Measurements from ENCODE around the gene ASTN2. TPM values are rescaled to one million over a fixed set of nuclear protein-coding genes. Genes with fewer than 3 reads are reported as not detected.

ASTN2 gene
- total and polyA plus RNA-seq, 9 of the 15 experiments (the other 6 are each of a cell fraction or from before 2014, with no cell fraction given), result 0.56 to 3.5 (median 1.9) TPM

DNA sequence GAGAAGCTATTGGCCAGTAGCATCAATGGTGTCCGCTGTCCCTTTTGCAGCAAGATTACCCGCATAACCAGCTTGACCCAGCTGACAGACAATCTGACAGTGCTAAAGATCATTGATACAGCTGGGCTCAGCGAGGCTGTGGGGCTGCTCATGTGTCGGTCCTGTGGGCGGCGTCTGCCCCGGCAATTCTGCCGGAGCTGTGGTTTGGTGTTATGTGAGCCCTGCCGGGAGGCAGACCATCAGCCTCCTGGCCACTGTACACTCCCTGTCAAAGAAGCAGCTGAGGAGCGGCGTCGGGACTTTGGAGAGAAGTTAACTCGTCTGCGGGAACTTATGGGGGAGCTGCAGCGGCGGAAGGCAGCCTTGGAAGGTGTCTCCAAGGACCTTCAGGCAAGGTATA lies 717.0 kb downstream of the ASTN2 start (continued):
- TF ChIP-seq, protein P1, sequence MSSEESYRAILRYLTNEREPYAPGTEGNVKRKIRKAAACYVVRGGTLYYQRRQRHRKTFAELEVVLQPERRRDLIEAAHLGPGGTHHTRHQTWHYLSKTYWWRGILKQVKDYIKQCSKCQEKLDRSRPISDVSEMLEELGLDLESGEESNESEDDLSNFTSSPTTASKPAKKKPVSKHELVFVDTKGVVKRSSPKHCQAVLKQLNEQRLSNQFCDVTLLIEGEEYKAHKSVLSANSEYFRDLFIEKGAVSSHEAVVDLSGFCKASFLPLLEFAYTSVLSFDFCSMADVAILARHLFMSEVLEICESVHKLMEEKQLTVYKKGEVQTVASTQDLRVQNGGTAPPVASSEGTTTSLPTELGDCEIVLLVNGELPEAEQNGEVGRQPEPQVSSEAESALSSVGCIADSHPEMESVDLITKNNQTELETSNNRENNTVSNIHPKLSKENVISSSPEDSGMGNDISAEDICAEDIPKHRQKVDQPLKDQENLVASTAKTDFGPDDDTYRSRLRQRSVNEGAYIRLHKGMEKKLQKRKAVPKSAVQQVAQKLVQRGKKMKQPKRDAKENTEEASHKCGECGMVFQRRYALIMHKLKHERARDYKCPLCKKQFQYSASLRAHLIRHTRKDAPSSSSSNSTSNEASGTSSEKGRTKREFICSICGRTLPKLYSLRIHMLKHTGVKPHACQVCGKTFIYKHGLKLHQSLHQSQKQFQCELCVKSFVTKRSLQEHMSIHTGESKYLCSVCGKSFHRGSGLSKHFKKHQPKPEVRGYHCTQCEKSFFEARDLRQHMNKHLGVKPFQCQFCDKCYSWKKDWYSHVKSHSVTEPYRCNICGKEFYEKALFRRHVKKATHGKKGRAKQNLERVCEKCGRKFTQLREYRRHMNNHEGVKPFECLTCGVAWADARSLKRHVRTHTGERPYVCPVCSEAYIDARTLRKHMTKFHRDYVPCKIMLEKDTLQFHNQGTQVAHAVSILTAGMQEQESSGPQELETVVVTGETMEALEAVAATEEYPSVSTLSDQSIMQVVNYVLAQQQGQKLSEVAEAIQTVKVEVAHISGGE (CRISPR knock-in tag; IDR thresholded peaks at IDR 0.05), result no peak
- TF ChIP-seq, protein P2, sequence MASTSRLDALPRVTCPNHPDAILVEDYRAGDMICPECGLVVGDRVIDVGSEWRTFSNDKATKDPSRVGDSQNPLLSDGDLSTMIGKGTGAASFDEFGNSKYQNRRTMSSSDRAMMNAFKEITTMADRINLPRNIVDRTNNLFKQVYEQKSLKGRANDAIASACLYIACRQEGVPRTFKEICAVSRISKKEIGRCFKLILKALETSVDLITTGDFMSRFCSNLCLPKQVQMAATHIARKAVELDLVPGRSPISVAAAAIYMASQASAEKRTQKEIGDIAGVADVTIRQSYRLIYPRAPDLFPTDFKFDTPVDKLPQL (IDR thresholded peaks at IDR 0.05; ENCODE audit: extremely low read depth, insufficient read length), result no peak
- no peak for TF ChIP-seq BCOR (IDR thresholded peaks at IDR 0.05)
- TF ChIP-seq KDM2B (CRISPR knock-in tag; IDR thresholded peaks at IDR 0.05), result no peak

DNA sequence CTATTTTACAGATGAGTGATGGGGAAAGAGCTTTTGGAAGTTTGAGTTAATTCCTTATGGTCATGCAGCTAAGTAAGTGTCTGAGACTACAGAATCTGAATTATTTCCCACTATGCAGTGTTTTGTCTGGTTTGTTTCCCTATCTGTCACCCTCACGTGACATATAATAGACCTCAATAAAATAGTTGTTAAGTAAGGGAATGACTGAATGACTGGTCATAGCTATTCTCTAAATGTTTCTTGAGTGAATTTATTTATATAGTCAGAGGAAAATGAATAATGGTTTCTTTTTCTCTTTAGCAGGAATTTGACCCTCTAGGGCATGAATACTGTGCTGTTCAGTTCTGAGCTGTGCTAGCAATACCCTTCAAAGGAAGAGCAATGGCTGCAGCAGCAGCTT lies 717.5 kb downstream of the ASTN2 start:
- Histone ChIP-seq H3K36me3 (ENCODE audit: control insufficient read depth, insufficient read depth, low read length) (peaks cover 28% of the 10 kb centered on the region), H3K9me3 (replicated peaks; ENCODE audit: control insufficient read depth, insufficient read depth, low read depth, low read length) (no peaks in the 10 kb centered on the region), H3K4me1 (replicated peaks in 1 of 2; ENCODE audit: control insufficient read depth in 2 of 2, insufficient read depth in 2 of 2, low read length in 2 of 2) (no peaks in the 10 kb centered on the region), H3K27ac (ENCODE audit: extremely low read depth, low read depth, low read length) (no peak overlapping the region), H4K20me1 (replicated peaks; ENCODE audit: control insufficient read depth, insufficient read depth, low read length) (no peaks in the 10 kb centered on the region), H3K9ac (ENCODE audit: insufficient read depth in 1 of 2, low read depth in 2 of 2, low read length in 2 of 2) (no peak overlapping the region), H2AFZ (ENCODE audit: low read depth, low read length) (no peak overlapping the region), H3K27me3 (ENCODE audit: control insufficient read depth in 2 of 2, insufficient read depth in 2 of 2, low read length in 2 of 2) (no peaks in the 10 kb centered on the region), H3K79me2 (ENCODE audit: control insufficient read depth, insufficient read depth, low read length) (no peaks in the 10 kb centered on the region; the same call in 2 of the 3 replicates), H3K4me2 (ENCODE audit: insufficient read depth, low read length) (no peak overlapping the region), H3K9me1 (ENCODE audit: control insufficient read depth, insufficient read depth, low read length) (no peaks in the 10 kb centered on the region), H3K4me3 (no peak overlapping the region)
- 100% methylated on average over 1 of the region's 1 CpG for WGBS (ENCODE audit: insufficient coverage, low coverage, missing lambda C conversion rate)
- intact Hi-C loops (cut with micrococcal nuclease) (no loop called here), in situ Hi-C loops (cut with MboI) (no loop called here)
- ATAC-seq (no peak), DNase-seq (ENCODE audit: extremely low read depth in 1 of 4, low spot score in 3 of 4) (no peak), FAIRE-seq (no peak)
- TF ChIP-seq SRSF1 (IDR thresholded peaks at IDR 0.05; ENCODE audit: low read depth, low read length) (no peak), KAT2B (IDR thresholded peaks at IDR 0.05; ENCODE audit: low read depth, low read length) (no peak), NR2C1 (IDR thresholded peaks at IDR 0.05) (no peak), NR2C1 (tag; IDR thresholded peaks at IDR 0.05) (no peak), ZNF583 (CRISPR knock-in tag; IDR thresholded peaks at IDR 0.05) (no peak), ZNF830 (CRISPR knock-in tag; IDR thresholded peaks at IDR 0.05) (no peak)
- no TSS peak for BruUV-seq (replicated peaks)
- POLR2A ChIA-PET, result interaction anchor here (0.6 to 1.3 kb wide), 3 partner anchors 11 to 345 kb away, joined by 3 to 5 read pairs (median 3); no protein-coding TSS in a partner anchor
- CTCF ChIA-PET (ENCODE audit: low intra/inter-chr PET ratio), result no interaction called here

Data from K562 (cell line).